GM21723 (cell line): ENCODE data around the gene NOC2L.

Experiments
- ATAC-seq: cut with Tn5 transposase; IDR thresholded peaks from one replicate; pipeline ENCODE4 v1.9.1; 2021; ENCODE audit warnings: mild to moderate bottlenecking, moderate library complexity; ENCODE audit not compliant: unreplicated experiment

Gene NOC2L

DNA sequence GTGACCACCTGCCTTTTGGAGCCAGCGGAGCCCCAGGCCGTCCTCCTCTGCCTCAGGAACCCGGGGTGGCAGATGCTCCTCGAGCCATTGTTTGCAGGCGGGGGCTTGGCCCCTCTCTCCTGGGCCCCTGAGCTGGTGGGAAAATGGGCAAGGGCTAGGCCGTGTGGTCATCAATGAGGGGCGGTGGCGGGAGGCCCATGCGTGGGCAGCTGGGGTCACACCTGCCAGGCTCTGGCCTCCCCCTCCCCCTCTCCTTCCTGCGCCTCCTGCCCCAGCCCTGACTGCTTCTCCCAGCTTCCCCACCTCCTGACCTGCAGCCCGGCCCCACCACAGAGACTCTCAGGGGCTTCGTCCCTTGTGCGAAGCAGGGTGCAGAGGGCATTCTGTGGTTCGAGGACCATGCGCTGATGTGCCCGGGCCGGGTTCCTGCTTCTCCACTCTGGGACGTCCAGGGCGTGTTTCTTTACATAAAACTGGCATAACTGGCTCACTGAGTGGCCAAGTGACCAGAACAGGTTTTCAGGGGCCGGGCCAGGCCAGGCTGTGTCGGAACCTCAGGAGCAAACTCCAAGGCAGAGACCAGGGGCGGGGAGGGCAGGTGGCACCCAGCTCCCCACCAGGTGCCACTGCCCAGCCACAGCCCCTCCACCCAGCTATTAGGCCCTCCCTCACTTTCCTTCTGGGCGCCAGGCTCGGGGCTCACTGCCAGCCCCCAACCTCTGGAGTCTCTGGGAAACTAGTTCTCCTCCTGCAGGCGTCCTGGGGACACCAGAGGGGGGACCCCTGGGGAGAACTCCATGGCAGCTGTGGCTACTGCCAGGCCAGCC, 26.1 kb downstream of the NOC2L start:
- ATAC-seq: no peak

DNA sequence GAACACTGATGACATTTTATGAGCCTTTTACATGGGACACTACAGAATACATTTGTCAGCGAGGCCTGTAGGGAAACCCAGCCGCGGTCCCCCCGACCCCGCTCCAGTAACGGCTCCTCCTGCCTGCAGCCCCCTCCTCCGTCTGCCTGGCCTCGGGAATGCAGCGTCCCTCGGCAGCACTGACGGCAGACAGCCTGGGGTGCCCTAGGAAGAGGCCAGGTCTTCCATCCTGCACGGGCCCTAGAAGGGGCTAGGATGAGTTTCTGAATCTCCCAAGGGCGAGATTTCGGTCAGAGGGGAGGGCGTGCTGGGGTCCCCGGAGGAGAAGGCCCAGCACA, 26.9 kb downstream of the NOC2L start:
- ATAC-seq: no peak

DNA sequence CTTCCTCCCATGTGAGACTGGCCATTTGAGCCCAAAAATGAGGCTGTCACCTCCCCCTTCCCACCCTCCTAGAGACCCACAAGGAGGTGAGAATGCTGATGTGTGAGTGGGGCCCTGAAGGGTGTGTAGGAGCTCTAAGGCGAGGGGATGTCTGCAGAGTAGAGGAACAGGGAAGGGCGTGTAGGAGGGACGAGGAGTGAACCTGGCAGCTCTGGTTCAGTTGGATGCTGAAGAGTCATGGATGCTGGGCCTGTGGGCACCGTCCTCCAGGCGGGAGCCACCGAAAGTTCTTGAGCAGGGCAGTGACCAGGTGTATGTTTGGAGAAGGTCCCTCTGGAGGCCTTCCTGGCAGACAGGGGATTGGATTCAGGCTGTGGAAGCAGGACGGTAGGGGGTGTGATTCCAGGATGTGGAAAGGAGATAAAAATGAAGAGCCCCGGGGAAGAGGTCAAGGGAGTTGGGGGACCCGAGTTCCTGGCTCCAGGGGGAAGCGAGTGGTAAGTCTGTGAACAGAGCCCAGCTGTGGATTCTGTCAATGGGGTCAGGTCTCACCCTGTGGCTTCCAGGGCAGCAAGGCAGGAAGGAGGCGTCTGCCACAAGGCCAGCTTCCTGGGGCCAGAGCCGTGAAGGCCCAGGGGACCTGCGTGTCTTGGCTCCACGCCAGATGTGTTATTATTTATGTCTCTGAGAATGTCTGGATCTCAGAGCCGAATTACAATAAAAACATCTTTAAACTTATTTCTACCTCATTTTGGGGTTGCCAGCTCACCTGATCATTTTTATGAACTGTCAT, 27.5 kb downstream of the NOC2L start:
- no peak for ATAC-seq

DNA sequence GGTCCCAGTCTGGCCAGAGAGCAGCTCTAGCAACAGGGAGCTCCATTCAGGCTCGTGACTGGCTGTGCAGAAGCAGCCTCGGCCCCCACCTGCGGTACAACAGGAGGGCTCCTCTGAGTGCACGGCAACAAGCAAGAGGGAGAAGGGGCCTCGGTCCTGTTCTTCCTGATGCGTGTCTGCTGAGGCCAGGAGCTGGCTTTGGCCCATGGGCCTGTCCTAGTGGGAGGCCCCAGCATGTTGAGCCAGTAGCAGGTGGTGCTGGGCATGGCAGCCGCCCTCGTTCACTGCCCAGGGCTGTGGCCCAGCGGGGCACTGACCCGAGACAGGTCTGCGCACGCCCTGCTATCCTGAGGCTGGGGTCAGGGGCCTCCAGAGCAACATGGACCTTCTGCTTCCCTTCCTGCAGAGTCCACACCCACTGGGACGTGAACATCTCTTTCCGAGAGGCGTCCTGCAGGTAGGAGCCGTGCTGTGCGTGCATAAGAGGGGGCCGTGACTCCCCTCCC, 28.4 kb downstream of the NOC2L start:
- ATAC-seq: no peak

DNA sequence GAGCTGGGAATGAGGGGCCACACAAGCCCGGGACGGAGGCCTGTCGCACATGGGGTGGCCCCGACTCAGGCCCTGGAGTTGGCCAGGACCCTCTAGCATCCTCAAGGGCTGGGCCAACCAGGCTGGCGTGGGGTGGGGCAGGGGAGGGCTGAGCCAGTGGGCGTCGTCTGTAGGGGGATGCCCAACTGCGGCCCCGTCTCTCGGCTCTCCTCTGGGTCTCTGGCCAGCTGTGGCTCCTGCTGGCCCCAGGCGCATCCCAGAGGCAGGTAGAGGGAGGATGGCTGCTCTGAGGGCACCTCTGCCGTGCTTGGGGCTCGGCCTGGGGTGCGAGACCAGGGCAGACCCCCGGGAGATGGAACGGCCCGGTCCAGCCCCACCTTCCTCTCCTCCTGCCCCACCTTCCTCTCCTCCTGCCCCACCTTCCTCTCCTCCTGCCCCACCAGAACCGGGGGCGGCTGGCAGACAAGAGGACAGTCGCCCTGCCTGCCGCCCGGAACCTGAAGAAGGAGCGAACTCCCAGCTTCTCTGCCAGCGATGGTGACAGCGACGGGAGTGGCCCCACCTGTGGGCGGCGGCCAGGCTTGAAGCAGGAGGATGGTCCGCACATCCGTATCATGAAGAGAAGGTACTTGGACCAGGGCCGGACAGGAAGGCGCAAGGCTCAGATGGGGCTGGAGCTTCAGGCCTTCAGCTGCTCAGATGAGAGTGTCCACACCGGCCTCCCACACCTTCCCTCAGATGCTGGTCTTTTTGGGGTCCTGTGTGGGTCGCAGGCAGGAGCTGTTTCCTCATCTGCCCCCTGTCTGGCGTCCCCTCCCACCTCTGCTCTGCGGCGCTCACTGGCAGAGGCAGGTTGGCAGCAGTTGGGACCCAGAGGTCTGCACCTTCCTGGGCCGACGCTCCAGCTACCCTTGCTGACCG, 29.1 kb downstream of the NOC2L start:
- no peak for ATAC-seq

DNA sequence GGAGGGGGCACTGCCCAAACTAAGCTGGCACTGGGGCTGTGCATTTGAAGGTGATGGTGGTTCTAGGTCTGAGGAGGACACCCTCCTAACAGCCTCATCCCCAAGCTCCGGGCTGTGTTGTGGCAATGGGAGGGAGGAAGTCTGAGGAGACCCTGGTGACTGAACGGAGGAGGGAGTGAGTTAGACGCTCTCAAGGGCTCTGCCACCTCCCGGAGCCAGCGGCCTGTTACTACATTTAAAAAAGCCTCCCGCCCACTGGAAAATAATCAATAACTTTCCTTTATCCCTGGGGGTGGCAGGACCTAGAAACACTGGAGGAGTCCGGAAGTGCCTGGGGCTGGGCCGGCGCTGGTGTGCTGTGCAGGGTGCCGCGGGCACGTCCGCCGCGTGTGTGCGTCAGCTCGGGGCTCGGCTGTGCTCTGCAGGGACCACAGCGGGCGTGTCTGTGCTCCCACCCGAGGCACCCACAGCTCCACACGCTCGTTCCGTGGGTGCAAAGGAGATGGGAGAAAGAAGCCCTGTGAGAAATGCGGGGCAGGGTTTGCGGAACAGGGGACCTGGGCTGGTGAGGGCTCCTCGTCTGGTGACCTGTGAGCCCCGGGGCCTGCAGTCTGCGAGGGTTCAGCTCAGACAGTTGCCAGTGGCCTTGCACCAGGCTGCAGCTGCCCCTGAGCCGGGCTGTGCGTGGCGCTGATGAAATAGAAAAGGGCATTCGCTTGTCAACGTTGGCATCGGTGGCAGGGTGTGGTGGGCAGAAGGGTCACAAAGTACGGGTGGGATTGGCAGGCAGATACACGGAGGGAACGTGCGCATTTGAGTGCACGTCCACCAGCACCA, 30.0 kb downstream of the NOC2L start:
- ATAC-seq: no peak

DNA sequence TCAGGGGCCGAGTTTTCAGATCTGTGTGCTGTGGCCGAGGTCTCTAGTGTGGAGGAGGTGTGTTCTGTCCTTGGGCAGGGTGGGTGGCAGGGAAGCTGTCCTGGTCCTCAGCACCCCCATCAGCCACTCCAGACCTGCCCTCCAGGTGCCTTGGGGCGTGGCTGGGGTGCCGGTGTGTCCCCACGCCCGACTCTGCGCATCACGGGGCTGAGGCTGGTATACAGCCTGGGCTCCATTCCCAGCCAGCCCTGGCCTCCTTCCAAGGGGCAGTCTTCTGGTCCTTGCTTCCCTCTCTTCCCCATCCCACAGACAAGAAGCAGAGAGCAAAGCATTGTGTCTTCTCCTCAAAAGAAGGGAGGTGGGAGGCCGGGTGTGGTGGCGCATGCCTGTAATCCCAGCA, 31.3 kb downstream of the NOC2L start:
- ATAC-seq: no peak

DNA sequence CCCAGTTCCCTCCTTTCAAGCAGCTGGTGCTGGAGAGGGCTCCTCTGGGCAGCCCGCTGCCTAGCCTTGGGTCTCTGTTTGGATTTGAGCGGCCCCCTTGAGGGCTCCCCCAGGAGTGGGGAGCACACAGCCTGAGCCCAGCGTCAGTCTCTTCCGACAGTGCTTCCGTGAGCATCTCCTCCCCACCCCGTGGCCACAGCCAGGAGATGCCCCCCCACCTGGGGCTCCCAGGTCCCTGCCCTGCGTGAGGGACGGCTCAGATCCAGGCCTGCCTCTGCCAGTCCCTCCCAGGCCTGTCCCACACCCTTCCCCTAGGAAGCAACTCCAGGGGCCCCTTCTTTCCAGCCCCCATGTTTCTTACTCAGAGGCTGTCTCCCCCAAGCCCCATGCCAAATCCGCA, 31.8 kb downstream of the NOC2L start:
- ATAC-seq: no peak

DNA sequence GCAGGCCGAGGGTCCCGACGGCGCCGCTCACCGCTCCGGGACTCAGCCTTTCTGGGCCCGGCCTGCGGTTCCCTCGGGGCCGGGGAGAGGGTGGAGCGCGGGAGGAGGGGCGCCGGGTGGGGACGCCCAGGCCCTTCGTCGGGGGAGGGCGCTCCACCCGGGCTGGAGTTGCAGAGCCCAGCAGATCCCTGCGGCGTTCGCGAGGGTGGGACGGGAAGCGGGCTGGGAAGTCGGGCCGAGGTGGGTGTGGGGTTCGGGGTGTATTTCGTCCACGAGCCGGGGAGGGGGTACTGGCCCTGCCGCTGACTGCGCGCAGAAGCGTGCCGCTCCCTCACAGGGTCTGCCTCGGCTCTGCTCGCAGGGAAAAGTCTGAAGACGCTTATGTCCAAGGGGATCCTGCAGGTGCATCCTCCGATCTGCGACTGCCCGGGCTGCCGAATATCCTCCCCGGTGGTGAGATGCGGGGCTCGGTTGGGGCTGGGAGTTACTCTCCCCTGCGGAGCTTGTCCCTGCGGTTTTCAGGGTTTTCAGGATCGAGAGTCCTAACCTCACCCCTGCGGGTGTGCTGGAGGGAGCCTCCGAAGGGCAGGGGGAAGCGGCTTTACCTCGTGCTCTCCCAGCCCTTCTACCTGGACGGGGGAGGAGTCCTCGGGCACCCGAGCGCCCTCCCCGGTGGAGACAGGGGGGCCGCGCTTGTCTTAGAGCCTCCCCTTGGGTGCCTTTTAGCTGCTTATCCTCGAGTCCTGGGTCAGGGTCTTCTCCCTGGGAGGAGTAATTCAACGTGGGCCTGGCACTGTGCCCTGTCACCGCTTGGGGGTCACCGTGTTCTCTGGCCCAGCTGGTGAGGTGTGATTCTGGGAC, 33.3 kb downstream of the NOC2L start:
- ATAC-seq: no peak

DNA sequence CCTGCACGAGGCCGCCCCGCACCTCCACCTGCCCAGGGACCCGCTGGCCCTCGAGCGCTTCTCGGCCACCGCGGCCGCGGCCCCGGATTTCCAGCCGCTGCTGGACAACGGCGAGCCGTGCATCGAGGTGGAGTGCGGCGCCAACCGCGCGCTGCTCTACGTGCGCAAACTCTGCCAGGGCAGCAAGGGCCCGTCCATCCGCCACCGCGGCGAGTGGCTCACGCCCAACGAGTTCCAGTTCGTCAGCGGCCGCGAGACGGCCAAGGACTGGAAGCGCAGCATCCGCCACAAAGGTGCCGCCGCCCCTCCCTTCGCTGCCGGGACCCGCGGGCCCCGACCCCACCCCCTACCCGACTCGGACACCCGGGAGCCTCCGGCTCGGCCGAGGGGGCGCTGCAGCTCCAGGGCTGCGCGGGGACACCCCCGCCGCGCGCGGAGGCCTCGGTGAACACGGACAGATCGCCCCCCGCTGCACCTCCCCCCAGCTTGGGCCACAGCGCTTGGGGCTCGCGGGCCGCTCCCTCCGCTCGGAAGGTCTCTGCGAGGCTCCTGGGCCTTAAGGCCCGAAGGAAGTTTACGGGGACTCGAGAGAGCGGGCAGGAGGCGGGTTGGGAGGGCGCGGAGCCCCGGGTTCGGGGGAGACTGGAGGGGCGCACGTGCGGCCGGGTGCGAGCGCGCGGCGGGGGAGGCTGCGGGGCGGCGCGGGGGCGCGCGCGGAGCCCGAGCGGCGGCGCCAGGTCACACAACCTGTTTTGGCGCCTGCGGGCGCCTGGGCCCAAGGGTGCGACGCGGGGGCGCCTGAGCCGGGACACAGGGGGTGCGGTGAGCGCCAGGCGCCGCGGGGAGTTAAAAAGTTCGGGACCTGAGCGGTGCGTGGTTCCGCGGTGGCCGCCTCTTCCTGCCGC, 34.1 kb downstream of the NOC2L start:
- no peak for ATAC-seq

DNA sequence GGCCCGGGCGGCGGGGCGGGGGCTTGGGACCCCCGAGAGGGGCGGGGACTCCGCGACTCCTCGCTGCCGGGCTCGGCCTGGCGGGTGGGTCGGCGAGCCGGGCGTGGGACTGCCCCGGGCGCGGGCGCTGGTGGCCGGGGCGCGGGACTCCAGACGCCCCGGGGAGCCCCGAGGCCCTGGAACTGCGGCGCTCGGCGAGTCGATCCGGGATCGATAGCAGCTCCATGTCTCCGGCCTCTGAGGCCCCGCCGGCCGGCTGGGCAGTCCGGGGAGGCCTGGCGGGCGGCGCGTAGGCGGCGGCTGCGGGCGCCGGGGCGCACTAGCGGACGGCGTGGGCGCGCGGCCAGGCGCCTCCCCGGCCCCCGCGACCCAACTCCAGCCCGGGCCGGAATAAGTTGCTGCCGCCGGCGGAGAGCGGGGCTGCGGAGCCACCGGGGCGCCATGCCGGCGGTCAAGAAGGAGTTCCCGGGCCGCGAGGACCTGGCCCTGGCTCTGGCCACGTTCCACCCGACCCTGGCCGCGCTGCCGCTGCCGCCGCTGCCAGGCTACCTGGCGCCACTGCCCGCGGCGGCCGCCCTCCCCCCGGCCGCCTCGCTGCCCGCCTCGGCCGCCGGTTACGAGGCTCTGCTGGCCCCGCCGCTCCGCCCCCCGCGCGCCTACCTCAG, 34.9 kb downstream of the NOC2L start:
- no peak for ATAC-seq

DNA sequence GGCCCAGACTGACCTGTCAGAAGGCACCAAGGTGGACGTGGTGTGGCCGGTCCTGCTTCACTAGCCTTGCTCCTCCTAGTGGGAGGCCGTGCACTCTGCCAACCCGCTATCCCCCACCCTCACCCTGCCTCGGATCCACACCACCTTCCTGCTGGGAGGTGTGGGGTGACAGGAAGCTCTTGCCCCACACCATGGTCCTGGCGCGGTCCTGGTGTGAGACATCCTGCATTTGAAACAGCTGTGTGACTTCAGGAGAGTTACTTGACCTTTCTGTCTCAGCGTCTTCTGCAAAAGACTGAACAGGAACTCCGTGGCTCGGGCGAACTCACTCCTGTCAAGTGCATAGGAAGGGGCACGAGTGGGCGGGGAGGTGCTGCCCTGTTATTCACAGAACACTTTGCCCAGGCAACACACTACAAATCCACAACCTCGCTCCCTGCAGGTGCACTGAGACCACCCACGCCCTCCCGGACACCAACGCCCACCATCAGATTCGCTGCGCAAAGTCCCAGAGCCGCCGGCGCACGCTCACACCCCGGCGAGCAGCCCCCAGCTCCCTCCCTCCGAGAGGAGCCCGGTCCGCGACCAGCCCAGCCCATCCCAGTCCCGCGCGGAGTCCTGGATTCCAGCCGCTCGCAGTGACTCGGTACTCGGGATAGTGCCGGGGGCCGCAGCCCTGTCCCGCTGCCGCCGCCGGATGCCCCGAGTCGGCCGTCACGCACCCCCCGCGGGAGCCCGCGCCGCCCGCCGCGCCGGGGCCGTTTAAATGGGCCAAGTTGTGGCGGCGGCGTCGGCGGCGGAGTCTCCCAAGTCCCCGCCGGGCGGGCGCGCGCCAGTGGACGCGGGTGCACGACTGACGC, 35.7 kb downstream of the NOC2L start, which contains the start of gene SAMD11:
Gene SAMD11, plus strand, starts transcription at position 793 of the 860 bp plus-strand sequence. CDS start 509 bp downstream, outside the sequence.
- no peak for ATAC-seq

DNA sequence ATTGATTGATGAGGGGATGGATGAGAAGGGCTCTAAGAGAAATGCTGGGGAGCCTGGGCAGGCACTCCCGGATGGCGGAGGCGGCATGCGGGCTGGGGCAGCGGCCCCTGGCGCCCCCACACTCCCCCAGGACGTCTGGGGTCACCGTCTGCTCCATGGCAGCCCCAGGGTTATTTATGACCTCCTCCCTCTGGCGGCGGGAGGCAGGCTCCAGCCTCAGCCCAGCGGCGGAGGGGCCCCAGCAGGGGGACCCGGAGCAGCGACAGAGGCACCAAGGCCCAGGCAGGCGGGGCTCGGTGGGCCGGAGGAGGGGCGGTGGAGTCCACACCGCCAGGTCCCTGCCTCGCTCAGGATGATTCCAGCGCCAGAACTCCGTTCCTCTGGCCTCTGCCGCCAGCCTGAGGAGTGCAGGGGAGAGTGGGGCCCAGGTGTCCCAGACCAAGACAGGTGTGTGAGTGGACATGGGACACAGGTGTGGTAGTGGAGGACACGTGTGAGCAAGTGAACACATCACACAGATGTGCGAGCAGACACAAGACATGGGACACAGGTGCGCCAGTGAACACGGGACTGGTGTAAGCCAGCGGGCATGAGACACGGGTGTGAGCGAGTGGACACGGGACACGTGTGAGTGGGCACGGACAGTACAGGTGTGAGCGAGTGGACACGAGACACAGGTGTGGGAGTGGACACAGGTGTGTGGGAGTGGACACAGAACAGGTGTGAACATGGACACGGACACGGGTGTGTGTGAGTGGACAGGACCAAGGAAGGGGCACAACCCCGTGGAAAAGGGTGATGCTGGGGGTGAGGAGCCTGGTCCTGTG, 37.8 kb downstream of the NOC2L start:
- no peak for ATAC-seq

DNA sequence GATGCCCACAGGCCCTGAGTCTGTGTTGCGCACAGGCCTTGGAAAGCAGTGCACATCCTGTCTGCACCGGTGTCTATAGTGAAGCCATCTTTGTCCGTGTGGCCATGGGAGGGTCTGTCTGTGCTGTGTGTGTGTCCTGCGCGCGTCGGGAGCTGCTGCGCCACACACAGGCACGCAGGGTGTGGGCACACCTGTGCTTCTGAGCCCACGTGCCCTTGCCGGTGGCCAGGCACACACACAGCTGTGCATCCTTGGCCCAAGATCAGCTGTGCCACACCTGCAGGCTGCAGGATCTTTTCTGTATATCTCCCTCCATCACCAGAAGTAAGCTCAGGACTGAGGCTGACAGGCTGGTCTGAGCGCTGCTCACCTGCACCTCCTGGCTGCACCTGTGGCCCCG, 38.5 kb downstream of the NOC2L start:
- no peak for ATAC-seq

DNA sequence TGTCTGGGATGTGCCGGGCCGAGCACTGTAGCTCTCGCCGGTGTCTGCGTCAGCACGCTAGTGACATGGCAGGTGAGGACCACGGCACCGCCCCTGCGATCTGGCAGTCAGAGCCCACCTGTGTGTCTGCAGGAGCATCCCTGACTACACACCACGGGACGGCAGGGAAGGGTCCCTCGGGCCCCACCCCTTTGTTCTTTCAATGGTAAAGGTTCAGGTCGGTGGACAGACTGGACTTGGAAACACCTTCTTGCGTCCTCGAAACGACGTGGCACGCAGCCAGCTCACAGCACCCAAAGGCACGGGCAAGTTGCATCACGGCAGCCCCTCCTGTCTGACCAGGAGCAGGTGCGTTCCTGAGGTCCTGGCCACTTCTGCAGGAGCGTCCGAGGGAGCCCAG, 39.0 kb downstream of the NOC2L start:
- no peak for ATAC-seq
